Large intestine (tissue), 3 donors: ENCODE data around the gene FCGR3B. TPM values are rescaled to one million over a fixed set of nuclear protein-coding genes. Genes with fewer than 3 reads are reported as not detected.
"Not testable (repeated sequence)": the region's sequence is repeated elsewhere in the genome, so short reads cannot be mapped to it uniquely, and the experiment has no call there.

Experiments
- DNase-seq, 2 donors: peaks; one replicate each; pipeline versions ENCODE4 v3.0.0 to v3.0.0-alpha.2; 2013
- H3K27ac ChIP-seq: one replicate; pipeline ENCODE4 v1.5.1; 2013; ENCODE audit warnings: low read length
- H3K27me3 ChIP-seq: 2 replicates; pipeline ENCODE4 v1.6.1; 2013; ENCODE audit warnings: low read length; ENCODE audit not compliant: control insufficient read depth, insufficient read depth
- H3K36me3 ChIP-seq: 2 replicates; pipeline ENCODE4 v1.6.1; 2013; ENCODE audit warnings: low read length; ENCODE audit not compliant: control insufficient read depth, insufficient read depth
- H3K4me1 ChIP-seq: one replicate; pipeline ENCODE4 v1.6.1; 2013; ENCODE audit warnings: low read length; ENCODE audit not compliant: control insufficient read depth, insufficient read depth
- H3K4me3 ChIP-seq: one replicate; pipeline ENCODE4 v1.5.1; 2013; ENCODE audit warnings: low read length
- H3K9me3 ChIP-seq: one replicate; pipeline ENCODE4 v1.6.1; 2013; ENCODE audit warnings: mild to moderate bottlenecking, low read depth, low read length, moderate library complexity; ENCODE audit not compliant: control insufficient read depth
- WGBS: methylation state at CpG from one replicate; pipeline ENCODE4 v1.1.5; 2013; ENCODE audit warnings: low lambda C conversion rate; ENCODE audit not compliant: insufficient coverage; 5-methylcytosine and 5-hydroxymethylcytosine counted together
- polyA plus RNA-seq: library from polyadenylated mRNA; unstranded; fragments of 120-200 nt; gene quantifications from one replicate; pipeline ENCODE4 v1.2.1, GENCODE V29; 2013

FCGR3B gene
- polyA plus RNA-seq, 1 donor = 0.04 TPM

- not testable (repeated sequence) for H3K9me3 ChIP-seq, DNase-seq, H3K36me3 ChIP-seq, H3K27me3 ChIP-seq, H3K4me3 ChIP-seq, H3K27ac ChIP-seq, H3K4me1 ChIP-seq
- WGBS = no CpG with 5 or more reads among the region's 6 CpGs
Observed at GRCh38 chr1:161638251-161638993, 7.4 kb upstream of the FCGR3B start.

- H3K27ac ChIP-seq, H3K4me1 ChIP-seq, H3K4me3 ChIP-seq, H3K36me3 ChIP-seq, DNase-seq, H3K9me3 ChIP-seq, H3K27me3 ChIP-seq: not testable (repeated sequence)
- WGBS = no CpG with 5 or more reads among the region's 3 CpGs
Observed at GRCh38 chr1:161636976-161637375, 6.0 kb upstream of the FCGR3B start.

- H3K36me3 ChIP-seq, H3K27ac ChIP-seq, H3K9me3 ChIP-seq, H3K4me3 ChIP-seq, H3K4me1 ChIP-seq, H3K27me3 ChIP-seq, DNase-seq: not testable (repeated sequence)
- no CpG with 5 or more reads among the region's 1 CpG for WGBS
Observed at GRCh38 chr1:161636189-161636782, 5.3 kb upstream of the FCGR3B start.

GRCh38 chr1:161634993-161635392, 4.0 kb upstream of the FCGR3B start:
- H3K36me3 ChIP-seq, H3K4me1 ChIP-seq, H3K27me3 ChIP-seq, DNase-seq, H3K9me3 ChIP-seq, H3K27ac ChIP-seq, H3K4me3 ChIP-seq: not testable (repeated sequence)
- no CpG with 5 or more reads among the region's 2 CpGs for WGBS

- WGBS = no CpG with 5 or more reads among the region's 2 CpGs
- not testable (repeated sequence) for H3K27ac ChIP-seq, H3K36me3 ChIP-seq, H3K27me3 ChIP-seq, DNase-seq, H3K4me3 ChIP-seq, H3K9me3 ChIP-seq, H3K4me1 ChIP-seq
Observed at GRCh38 chr1:161630128-161630742, 741 bp downstream of the FCGR3B start.

GRCh38 chr1:161626445-161627146, 4.4 kb downstream of the FCGR3B start:
- H3K36me3 ChIP-seq, H3K4me3 ChIP-seq, H3K27ac ChIP-seq, H3K9me3 ChIP-seq, DNase-seq, H3K4me1 ChIP-seq: not testable (repeated sequence)
- H3K27me3 ChIP-seq = peaks cover 24% of the 10 kb centered on the region
- WGBS = 67% methylated on average over 1 of the region's 10 CpGs

- H3K27ac ChIP-seq, DNase-seq, H3K9me3 ChIP-seq, H3K4me1 ChIP-seq, H3K36me3 ChIP-seq, H3K4me3 ChIP-seq: not testable (repeated sequence)
- no CpG with 5 or more reads among the region's 1 CpG for WGBS
- H3K27me3 ChIP-seq = peaks cover 37% of the 10 kb centered on the region
Observed at GRCh38 chr1:161624605-161625004, 6.4 kb downstream of the FCGR3B start.

GRCh38 chr1:161623401-161624051, 7.5 kb downstream of the FCGR3B start:
- not testable (repeated sequence) for H3K4me3 ChIP-seq, H3K9me3 ChIP-seq, H3K27ac ChIP-seq, DNase-seq, H3K4me1 ChIP-seq, H3K36me3 ChIP-seq
- peaks cover 37% of the 10 kb centered on the region for H3K27me3 ChIP-seq
- WGBS = no CpG with 5 or more reads among the region's 6 CpGs

GRCh38 chr1:161622054-161622453, 8.9 kb downstream of the FCGR3B start:
- H3K27ac ChIP-seq, H3K9me3 ChIP-seq, DNase-seq, H3K4me1 ChIP-seq, H3K4me3 ChIP-seq, H3K36me3 ChIP-seq: not testable (repeated sequence)
- WGBS = no CpG with 5 or more reads among the region's 8 CpGs
- H3K27me3 ChIP-seq = peaks cover 37% of the 10 kb centered on the region
